CD4-positive, alpha-beta T cell (primary cell): Measurements from ENCODE around the gene DDIT3. TPM values are rescaled to one million over a fixed set of nuclear protein-coding genes. Genes with fewer than 3 reads are reported as not detected.

Experiments
- ATAC-seq: fragments of 200-7000 bp; cut with Tn5 transposase; one replicate; pipeline ENCODE4 v1.10.0; 2022; ENCODE audit warnings: mild to moderate bottlenecking; ENCODE audit not compliant: poor library complexity
- CTCF ChIA-PET: fragments of 350-600 bp; sonication (Branson Sonifier 250); formaldehyde crosslinking; loops from one replicate; lab custom pipeline; 2021; ENCODE audit warnings: antibody characterized with exemption, inconsistent platforms; lab: Charles Lee
- POLR2A ChIA-PET: fragments of 350-600 bp; sonication (Branson Sonifier 250); formaldehyde crosslinking; loops from one replicate; lab custom pipeline; 2021; ENCODE audit warnings: antibody characterized with exemption, inconsistent platforms; lab: Charles Lee
- DNase-seq, 14 experiments: peaks; one replicate each; pipeline ENCODE4 v3.0.0-alpha.2; 2013 to 2020; ENCODE audit warnings: mixed read lengths in 2 of 14
- H3K27ac ChIP-seq, 2 donors: one replicate each; pipeline versions ENCODE4 v1.5.1 to v1.7.0; 2013; ENCODE audit warnings: low read length in 2 of 2, low read depth in 1 of 2, mild to moderate bottlenecking in 1 of 2
- H3K27me3 ChIP-seq, 2 experiments: 1 replicate in 1 of 2; 2 replicates in 1 of 2; pipeline versions ENCODE4 v1.6.1 to v1.7.0; 2013; ENCODE audit warnings: low read length in 2 of 2, control low read depth in 1 of 2, mild to moderate bottlenecking in 1 of 2, moderate library complexity in 1 of 2; ENCODE audit not compliant: insufficient read depth in 2 of 2, control insufficient read depth in 1 of 2
- H3K36me3 ChIP-seq: one replicate; pipeline ENCODE4 v1.6.1; 2013; ENCODE audit warnings: low read length, control low read depth; ENCODE audit not compliant: insufficient read depth
- H3K4me1 ChIP-seq: one replicate; pipeline ENCODE4 v1.6.1; 2013; ENCODE audit warnings: low read length, control low read depth; ENCODE audit not compliant: insufficient read depth
- H3K4me3 ChIP-seq: one replicate; pipeline ENCODE4 v1.5.1; 2013; ENCODE audit warnings: mild to moderate bottlenecking, low read length, moderate library complexity
- H3K9me3 ChIP-seq, 2 experiments: 1 replicate in 1 of 2; 2 replicates in 1 of 2; pipeline versions ENCODE4 v1.6.1 to v1.7.0; 2013; ENCODE audit warnings: low read length in 2 of 2, mild to moderate bottlenecking in 2 of 2, control low read depth in 1 of 2, moderate library complexity in 1 of 2; ENCODE audit not compliant: control insufficient read depth in 1 of 2, insufficient read depth in 1 of 2
- H3K27ac Mint-ChIP-seq: one replicate; pipeline ENCODE4 v1.8.0; 2020; ENCODE audit warnings: mixed read lengths
- H3K27me3 Mint-ChIP-seq: one replicate; pipeline ENCODE4 v1.8.0; 2021; ENCODE audit warnings: mixed read lengths
- H3K36me3 Mint-ChIP-seq: one replicate; pipeline ENCODE4 v1.8.0; 2021; ENCODE audit warnings: low read depth, mixed read lengths
- H3K4me1 Mint-ChIP-seq: one replicate; pipeline ENCODE4 v1.8.0; 2021; ENCODE audit warnings: low read depth, mixed read lengths
- H3K4me3 Mint-ChIP-seq: one replicate; pipeline ENCODE4 v1.8.0; 2020; ENCODE audit warnings: mild to moderate bottlenecking, mixed read lengths
- H3K9me3 Mint-ChIP-seq: one replicate; pipeline ENCODE4 v1.8.0; 2020; ENCODE audit warnings: mixed read lengths
- intact Hi-C, 2 experiments: fragments of 100-400 bp; cut with DNase I in 1 of 2; cut with micrococcal nuclease in 1 of 2; formaldehyde crosslinking; loops; one replicate each; pipeline versions ENCODE4 v1.15.1 to v1.9.0; 2023 to 2025; cut with DNase I, micrococcal nuclease
- total RNA-seq, 174 experiments: library from RNA in 2 of 174; stranded (reverse) in 2 of 174; gene quantifications; one replicate each; pipeline ENCODE4 v1.2.3 and lab custom pipeline; 2021 to 2026
- TF ChIP-seq, protein P1 (sequence below): fragments of 200-600 bp; IDR thresholded peaks from one replicate; pipeline ENCODE4 v1.8.0; 2022; ENCODE audit warnings: antibody characterized with exemption, mild to moderate bottlenecking

Gene DDIT3
- total RNA-seq, 2 experiments from 2014 or later, result 145 TPM

DNA sequence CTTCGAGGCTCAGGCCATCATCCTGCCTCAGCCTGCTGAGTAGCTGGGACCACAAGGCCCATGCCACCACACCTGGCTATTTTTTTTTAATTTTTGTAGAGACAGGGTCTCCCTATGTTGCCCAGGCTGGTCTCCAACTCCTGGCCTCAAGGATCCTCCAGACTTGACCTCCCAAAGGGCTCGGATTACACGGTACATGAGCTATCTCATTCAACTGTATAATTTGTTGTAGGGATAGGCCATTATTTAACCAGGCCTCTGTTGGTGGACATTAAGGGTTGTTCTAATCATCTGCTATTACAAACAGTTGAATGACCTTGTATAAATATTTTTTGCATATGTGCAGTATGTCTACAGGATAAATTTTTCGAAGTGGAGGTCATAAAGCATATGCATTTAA is 38.5 kb upstream of the DDIT3 start:
- TF ChIP-seq, protein P1, sequence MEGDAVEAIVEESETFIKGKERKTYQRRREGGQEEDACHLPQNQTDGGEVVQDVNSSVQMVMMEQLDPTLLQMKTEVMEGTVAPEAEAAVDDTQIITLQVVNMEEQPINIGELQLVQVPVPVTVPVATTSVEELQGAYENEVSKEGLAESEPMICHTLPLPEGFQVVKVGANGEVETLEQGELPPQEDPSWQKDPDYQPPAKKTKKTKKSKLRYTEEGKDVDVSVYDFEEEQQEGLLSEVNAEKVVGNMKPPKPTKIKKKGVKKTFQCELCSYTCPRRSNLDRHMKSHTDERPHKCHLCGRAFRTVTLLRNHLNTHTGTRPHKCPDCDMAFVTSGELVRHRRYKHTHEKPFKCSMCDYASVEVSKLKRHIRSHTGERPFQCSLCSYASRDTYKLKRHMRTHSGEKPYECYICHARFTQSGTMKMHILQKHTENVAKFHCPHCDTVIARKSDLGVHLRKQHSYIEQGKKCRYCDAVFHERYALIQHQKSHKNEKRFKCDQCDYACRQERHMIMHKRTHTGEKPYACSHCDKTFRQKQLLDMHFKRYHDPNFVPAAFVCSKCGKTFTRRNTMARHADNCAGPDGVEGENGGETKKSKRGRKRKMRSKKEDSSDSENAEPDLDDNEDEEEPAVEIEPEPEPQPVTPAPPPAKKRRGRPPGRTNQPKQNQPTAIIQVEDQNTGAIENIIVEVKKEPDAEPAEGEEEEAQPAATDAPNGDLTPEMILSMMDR, result no peak
- no peak for ATAC-seq
- DNase-seq, result no peak
- Histone ChIP-seq H3K4me3 (no peak overlapping the region), H3K27me3 (no peaks in the 10 kb centered on the region), H3K27ac (no peak overlapping the region), H3K9me3 (no peaks in the 10 kb centered on the region), H3K4me1 (no peaks in the 10 kb centered on the region), H3K36me3 (no peaks in the 10 kb centered on the region)
- Mint-ChIP-seq H3K4me1 (no peaks in the 10 kb centered on the region), H3K4me3 (no peak overlapping the region), H3K27me3 (peaks cover 5% of the 10 kb centered on the region), H3K9me3 (no peaks in the 10 kb centered on the region), H3K27ac (no peak overlapping the region), H3K36me3 (no peaks in the 10 kb centered on the region)
- intact Hi-C loops, result loop anchor here in 1 of 2 experiments (10.0 kb wide), 1 partner anchor 1014 kb away; no protein-coding TSS in a partner anchor
- POLR2A ChIA-PET, result no interaction called here
- CTCF ChIA-PET, result no interaction called here

DNA sequence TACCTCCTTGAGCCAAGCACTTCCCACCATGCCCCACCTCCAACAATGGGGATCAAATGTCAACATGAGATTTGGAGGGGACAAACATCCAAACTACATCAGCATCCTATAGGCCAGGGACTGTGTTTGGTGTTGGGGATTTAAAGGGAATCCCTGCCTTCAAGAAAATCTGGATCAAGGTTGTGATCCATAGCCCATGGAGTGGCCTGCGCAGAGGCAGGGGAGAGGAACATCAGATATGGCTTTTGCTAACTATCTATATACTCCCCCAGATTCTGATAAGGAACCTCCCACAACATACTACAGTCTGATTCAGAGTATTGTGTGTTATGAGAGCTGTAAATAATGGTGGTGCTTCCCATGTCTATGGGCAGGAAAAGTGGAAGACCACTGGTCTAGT is 34.6 kb upstream of the DDIT3 start:
- H3K4me3 Mint-ChIP-seq, result no peak overlapping the region
- ChIA-PET CTCF (no interaction called here), POLR2A (no interaction called here)
- TF ChIP-seq, protein P1, result no peak
- DNase-seq (no peak), ATAC-seq (no peak)
- no peak overlapping the region for H3K27ac Mint-ChIP-seq
- intact Hi-C loops, result loop anchor here in 1 of 2 experiments (10.0 kb wide), 1 partner anchor 1010 kb away; no protein-coding TSS in a partner anchor
- Histone ChIP-seq H3K4me1 (peaks cover 8% of the 10 kb centered on the region), H3K27me3 (peaks cover 0 to 2% of the 10 kb centered on the region in 2 experiments), H3K27ac (no peak overlapping the region), H3K36me3 (no peaks in the 10 kb centered on the region), H3K4me3 (no peak overlapping the region), H3K9me3 (no peaks in the 10 kb centered on the region)
- peaks cover 8% of the 10 kb centered on the region for H3K4me1 Mint-ChIP-seq
- no peaks in the 10 kb centered on the region for H3K9me3 Mint-ChIP-seq
- no peaks in the 10 kb centered on the region for H3K36me3 Mint-ChIP-seq
- peaks cover 4% of the 10 kb centered on the region for H3K27me3 Mint-ChIP-seq

DNA sequence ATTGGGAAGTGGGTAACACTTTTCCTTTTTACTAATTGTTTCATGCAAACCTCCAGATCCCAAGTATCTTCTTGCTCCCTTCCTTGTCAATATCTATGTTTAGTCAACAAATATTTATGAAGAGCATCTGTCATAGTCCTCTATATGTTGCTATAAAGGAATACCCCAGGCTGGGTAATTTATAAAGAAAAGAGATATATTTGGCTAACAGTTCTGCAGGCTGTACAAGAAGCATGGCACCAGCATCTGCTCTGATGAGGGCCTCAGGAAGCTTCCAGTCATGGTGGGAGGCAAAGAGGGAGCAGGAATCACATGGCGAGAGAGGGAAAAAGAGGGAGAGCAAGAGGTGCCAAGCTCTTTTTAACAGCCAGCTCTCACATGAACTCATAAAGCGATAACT is 34.1 kb upstream of the DDIT3 start:
- Histone ChIP-seq H3K9me3 (no peaks in the 10 kb centered on the region), H3K27me3 (peaks cover 0 to 2% of the 10 kb centered on the region in 2 experiments), H3K4me1 (peaks cover 12% of the 10 kb centered on the region), H3K27ac (no peak overlapping the region), H3K4me3 (no peak overlapping the region), H3K36me3 (no peaks in the 10 kb centered on the region)
- POLR2A ChIA-PET, result no interaction called here
- no peak overlapping the region for H3K4me3 Mint-ChIP-seq
- peaks cover 8% of the 10 kb centered on the region for H3K4me1 Mint-ChIP-seq
- H3K27me3 Mint-ChIP-seq, result peaks cover 4% of the 10 kb centered on the region
- TF ChIP-seq, protein P1, result no peak
- H3K27ac Mint-ChIP-seq, result no peak overlapping the region
- no peaks in the 10 kb centered on the region for H3K36me3 Mint-ChIP-seq
- intact Hi-C loops, result loop anchor here in 1 of 2 experiments (10.0 kb wide), 1 partner anchor 1010 kb away; no protein-coding TSS in a partner anchor
- CTCF ChIA-PET, result no interaction called here
- H3K9me3 Mint-ChIP-seq, result no peaks in the 10 kb centered on the region
- ATAC-seq (no peak), DNase-seq (no peak)
